Lung microvascular endothelial cell (primary cell): ENCODE data around the gene SPTBN1. TPM values are rescaled to one million over a fixed set of nuclear protein-coding genes. Genes with fewer than 3 reads are reported as not detected.

Source experiments
- DNase-seq, 2 donors: peaks; one replicate each; pipeline versions ENCODE4 v3.0.0 to v3.0.0-alpha.2; 2010; ENCODE audit warnings: low read depth in 2 of 2
- total RNA-seq: library from RNA; depleted of rRNA; stranded (reverse); fragments of >200 nt; gene quantifications from 2 replicates; pipeline ENCODE4 v1.2.1, GENCODE V29; 2014

Gene SPTBN1
- total RNA-seq, 1 donor from 2014 or later = 652 TPM

GRCh38 chr2:54606393-54606958 lies 150.3 kb downstream of the SPTBN1 start:
- DNase-seq = no peak

DNA sequence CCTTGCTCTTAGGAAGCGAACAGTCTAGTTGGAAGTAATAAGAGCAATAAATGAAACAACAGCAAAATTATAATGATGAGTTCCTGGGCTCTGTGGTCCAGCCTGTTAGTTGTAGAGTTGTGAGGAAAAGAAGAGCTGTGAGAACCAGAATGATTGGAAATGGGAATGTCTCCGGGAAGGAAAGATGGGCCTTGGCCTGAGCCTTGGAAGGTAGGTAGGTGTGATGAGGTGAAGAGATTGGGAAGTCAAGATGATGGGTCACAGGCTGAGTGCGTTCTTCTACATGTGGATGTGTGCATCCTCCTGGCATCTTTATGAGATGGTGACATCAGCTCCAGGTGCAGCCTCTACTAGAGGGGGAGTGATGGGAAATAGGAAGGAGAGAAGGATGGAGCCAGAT lies 152.1 kb downstream of the SPTBN1 start:
- DNase-seq = no peak

GRCh38 chr2:54609241-54609640 lies 153.1 kb downstream of the SPTBN1 start:
- DNase-seq = no peak

DNA sequence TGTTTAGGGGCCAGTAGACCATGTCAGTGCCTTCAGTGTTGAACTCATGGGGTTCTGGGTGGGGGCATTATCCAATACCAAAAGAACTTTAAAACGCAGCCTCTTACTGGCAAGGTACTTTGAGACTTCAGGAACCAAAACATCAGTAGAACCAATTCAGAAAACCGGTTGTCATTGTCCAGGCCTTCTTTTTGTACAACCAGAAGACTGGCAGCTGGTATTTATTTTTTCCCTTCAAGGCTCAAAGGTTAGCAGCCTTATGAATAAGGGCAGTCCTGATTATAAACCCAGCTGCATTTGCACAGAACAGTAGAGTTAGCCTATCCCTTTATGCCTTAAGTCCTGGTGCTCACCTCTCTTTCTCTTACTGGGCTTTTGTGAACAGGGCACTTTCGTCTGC lies 153.5 kb downstream of the SPTBN1 start:
- peak in 1 of 2 donors; percentile 39 for DNase-seq

- DNase-seq = no peak
Measured at GRCh38 chr2:54610700-54611099, 154.6 kb downstream of the SPTBN1 start.

DNA sequence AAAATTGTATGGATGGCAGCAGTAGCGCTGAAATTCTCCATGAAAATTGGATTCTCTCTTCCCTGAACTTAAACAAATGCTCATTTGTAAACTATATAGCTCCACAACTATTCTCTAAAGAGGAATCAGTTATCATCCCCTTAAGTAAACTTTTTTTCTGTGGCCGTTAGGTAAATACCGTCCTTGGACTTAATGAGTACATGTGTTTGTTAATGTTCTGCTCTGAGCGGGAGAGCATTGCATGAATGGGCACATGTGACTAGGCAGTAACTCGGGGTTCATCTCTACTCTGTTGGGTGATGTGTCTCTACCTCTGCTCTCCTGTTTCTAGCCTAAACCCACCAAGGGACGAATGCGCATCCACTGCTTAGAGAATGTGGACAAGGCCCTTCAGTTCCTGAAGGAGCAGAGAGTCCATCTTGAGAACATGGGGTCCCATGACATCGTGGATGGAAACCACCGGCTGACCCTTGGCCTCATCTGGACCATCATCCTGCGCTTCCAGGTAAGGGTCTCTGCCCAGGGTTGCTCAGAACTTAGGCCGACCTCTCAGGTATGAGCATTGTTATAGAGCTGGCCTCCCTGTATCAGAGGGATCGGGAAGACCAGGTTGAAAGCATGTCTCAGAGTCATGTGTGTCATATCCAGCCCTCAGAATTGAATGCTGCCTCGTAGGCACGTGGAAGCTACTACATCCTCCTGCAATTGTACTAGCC lies 155.9 kb downstream of the SPTBN1 start:
- no peak for DNase-seq

DNA sequence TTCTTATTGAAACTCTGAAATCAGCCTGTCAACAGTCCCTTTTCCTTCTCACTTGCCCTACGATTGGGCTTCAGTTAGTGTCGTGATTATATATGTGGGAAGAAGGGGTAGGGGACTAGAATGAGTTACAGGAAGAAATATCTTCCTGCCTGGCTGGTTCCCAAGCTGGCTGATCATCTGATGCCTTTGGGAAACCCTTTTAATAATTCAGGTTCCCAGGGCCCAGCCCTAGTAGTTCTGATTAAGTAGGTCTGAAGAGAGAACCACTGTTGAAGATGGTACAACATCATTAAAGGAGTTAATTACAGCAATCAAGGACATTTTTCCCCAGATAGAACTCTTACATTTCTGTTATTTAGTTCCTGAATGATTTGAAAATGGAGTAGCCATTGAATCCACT lies 157.3 kb downstream of the SPTBN1 start:
- DNase-seq = peak; percentile 90 to 93

DNA sequence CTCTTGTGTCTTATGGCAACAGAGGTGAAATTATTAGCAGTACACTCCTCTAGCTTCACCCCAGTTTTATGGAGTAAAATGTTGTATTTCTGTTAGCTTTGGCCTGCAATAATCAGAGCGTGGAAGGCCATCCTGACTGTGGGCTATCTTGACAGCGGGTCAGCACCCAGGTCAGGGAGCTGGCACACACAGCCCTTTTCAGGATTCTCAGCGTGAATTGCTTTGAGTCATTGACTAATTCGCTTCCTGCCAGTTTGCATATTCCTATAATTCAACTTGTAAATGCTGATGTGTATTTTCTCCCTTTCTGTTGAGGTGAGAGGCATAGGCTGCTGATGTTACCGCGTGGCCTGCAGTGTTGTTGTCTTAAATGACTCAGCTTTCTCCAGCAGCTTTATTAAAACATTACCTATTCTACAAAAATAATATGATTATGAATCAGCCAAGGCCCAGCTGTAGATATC lies 157.7 kb downstream of the SPTBN1 start:
- peak; percentile 79 to 92 for DNase-seq

DNA sequence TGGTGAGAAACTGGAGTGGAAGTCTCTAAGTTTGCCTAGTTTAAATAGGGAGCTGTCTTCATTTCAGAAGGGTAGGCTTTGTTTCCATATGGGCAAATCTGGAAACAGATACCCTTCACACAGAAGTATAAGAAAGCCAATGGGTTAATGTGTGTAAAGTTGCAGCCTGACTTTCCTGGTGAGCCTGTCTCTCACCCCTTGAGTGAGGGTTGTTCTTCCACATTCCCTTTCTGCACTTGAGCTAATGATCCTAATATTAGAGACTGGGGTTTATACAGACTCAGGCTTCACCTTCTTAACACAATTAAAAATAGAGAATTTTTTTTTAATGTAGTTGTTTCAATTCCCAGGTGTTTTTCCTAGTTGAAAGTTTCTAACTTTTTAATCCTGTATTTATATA lies 158.7 kb downstream of the SPTBN1 start:
- no peak for DNase-seq

- DNase-seq = no peak
Measured at GRCh38 chr2:54615832-54616534, 159.9 kb downstream of the SPTBN1 start.

- DNase-seq = peak in 1 of 2 donors; percentile 43
Measured at GRCh38 chr2:54617409-54617808, 161.3 kb downstream of the SPTBN1 start.

DNA sequence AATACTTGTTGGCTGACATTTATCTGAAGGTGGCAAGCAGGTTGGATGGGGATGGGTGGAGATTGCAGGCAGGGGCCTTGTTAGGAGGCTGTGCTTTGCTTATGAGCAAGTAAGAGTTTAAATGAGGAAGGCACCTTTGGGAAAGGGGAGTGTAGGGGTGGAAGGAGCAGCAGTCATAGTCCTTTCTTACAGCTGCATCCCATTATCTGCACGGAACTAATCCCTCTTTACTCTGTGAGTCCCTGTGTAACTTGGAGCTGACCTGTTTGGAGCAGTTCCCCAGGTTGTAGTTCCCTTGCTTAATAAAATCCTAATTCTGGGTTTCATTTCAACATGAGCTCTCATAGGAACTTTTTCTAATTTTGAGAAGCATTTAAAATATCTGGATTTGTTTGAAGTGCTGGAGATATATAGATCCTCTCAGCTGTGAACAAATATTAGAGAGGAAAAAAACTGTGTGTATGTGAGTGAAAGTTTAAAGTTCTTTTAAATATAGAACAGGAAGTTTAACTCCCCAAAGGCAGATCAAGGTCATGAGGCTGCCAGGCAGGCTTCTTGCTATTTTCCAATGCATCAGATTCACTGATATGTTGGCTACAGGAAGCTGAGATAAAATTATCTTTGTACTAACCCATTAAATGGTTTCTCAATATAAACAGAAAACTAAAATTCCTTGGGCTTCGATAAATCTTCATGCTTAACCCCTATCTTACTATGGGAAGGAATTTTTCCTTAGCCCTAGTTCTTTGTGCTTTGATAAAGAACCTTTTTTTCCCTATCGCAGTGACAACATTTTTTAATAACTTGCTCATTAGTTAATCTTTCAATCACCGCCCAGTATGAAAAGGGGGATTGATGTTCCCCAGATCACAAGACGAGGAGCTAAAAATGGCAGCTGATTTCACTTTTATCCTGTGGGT lies 162.8 kb downstream of the SPTBN1 start:
- peak; percentile 34 to 41 for DNase-seq

GRCh38 chr2:54619660-54620231 lies 163.6 kb downstream of the SPTBN1 start:
- DNase-seq = no peak

- DNase-seq = no peak
Measured at GRCh38 chr2:54620948-54621347, 164.8 kb downstream of the SPTBN1 start.

DNA sequence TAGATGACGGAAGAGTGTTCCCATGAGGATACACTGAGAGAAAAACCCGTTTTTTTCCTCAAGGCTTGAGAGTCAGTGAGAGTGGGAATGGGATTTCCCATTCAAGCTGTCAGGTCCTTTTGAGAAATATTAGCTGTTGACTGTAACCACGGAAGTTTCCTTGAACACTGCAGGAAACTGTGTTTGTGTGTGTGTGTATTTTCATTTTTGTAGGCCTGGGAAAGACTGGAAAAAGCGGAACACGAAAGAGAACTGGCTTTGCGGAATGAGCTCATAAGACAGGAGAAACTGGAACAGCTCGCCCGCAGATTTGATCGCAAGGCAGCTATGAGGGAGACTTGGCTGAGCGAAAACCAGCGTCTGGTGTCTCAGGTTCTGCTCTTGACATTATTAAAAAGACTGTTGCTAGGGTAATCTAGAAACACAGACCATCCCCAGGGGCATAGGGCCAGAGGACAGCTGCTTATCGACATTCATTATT lies 168.5 kb downstream of the SPTBN1 start:
- DNase-seq = peak in 1 of 2 donors; percentile 87

- DNase-seq = no peak
Measured at GRCh38 chr2:54626131-54626530, 170.0 kb downstream of the SPTBN1 start.

DNA sequence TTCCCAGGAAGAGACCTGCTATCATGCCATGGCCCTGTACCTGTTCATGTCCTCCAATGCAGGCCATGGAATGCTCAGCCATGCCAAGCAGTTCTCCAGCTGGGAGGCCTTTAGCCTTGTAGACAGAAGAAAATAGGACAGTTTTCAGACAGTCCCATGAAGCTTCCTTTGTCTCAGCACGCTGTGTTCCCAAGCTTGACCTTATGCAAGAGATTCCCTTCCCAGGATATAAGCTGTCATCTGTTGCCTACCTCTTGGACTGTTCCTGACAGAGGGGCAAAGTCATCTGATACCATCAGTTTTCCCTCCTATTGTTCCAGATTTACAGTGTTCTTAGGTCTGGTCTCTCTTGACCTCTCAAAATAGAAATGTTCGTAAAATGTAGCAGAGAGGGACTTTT lies 170.8 kb downstream of the SPTBN1 start:
- DNase-seq = no peak

DNA sequence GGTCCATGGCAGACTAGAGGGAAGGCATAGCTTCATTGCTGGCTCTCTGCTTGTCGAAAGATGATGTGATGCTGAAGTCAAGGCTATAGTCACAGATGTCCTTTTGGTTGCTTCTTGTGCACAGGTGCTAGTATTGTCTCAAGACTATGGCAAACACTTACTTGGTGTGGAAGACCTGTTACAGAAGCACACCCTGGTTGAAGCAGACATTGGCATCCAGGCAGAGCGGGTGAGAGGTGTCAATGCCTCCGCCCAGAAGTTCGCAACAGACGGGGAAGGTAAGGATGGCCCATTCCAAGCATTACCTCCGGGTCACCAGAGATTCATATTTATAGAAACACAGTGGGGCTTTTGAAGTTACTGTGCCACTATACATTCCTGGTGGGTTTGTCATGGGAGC lies 171.8 kb downstream of the SPTBN1 start:
- no peak for DNase-seq

GRCh38 chr2:54628418-54628817 lies 172.3 kb downstream of the SPTBN1 start:
- no peak for DNase-seq

DNA sequence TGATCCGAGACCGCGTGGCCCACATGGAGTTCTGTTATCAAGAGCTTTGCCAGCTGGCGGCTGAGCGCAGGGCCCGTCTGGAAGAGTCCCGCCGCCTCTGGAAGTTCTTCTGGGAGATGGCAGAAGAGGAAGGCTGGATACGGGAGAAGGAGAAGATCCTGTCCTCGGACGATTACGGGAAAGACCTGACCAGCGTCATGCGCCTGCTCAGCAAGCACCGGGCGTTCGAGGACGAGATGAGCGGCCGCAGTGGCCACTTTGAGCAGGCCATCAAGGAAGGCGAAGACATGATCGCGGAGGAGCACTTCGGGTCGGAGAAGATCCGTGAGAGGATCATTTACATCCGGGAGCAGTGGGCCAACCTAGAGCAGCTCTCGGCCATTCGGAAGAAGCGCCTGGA lies 172.8 kb downstream of the SPTBN1 start:
- DNase-seq = no peak

GRCh38 chr2:54629390-54629789 lies 173.3 kb downstream of the SPTBN1 start:
- DNase-seq = no peak
